AG09319 (cell line): ENCODE results near the gene SLK.

Experiments used
- DNase-seq: peaks from one replicate; pipeline ENCODE4 v3.0.0-alpha.2; 2010; ENCODE audit warnings: low read depth; ENCODE audit errors: extremely low read depth
- CTCF ChIP-seq: IDR thresholded peaks from 2 replicates; pipeline ENCODE4 v1.5.1; 2011; ENCODE audit warnings: low read depth, mild to moderate bottlenecking, inconsistent platforms, low read length, moderate library complexity

Gene SLK

GRCh38 chr10:103954543-103954942 is 12.4 kb upstream of the SLK start:
- no peak for TF ChIP-seq CTCF
- no peak for DNase-seq

- DNase-seq = no peak
- TF ChIP-seq CTCF = no peak
These were observed 7.9 kb upstream of the SLK start for GRCh38 chr10:103958996-103959395.

- no peak for TF ChIP-seq CTCF
- DNase-seq = no peak
These were observed 6.8 kb upstream of the SLK start for GRCh38 chr10:103960103-103960502.

DNA sequence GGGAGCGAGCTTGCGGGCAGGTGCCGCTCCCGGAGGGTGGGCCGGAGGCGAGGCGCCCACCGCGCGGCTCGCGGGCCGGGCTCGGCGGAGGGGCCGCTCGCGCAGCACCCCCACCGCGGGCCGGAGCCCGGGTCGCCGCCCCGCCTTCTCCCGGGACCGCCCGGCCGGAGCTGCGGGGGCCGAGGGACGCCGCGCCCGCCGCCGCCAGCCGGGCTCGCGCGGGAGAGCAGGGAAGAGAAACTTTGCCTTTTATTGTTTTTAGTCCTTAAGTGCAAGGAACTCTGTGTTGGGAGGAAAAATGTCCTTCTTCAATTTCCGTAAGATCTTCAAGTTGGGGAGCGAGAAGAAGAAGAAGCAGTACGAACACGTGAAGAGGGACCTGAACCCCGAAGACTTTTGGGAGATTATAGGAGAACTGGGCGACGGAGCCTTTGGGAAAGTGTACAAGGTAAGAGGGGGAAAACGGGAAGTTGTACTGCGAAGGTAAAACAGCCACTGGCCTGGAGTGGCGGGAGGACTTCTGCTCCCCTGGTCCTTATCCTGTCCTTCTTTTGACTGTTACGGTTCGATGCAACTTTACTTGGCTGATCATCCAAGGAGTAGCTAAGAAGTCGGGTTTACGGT is 620 bp downstream of the SLK start:
- TF ChIP-seq CTCF = no peak
- DNase-seq = no peak

DNA sequence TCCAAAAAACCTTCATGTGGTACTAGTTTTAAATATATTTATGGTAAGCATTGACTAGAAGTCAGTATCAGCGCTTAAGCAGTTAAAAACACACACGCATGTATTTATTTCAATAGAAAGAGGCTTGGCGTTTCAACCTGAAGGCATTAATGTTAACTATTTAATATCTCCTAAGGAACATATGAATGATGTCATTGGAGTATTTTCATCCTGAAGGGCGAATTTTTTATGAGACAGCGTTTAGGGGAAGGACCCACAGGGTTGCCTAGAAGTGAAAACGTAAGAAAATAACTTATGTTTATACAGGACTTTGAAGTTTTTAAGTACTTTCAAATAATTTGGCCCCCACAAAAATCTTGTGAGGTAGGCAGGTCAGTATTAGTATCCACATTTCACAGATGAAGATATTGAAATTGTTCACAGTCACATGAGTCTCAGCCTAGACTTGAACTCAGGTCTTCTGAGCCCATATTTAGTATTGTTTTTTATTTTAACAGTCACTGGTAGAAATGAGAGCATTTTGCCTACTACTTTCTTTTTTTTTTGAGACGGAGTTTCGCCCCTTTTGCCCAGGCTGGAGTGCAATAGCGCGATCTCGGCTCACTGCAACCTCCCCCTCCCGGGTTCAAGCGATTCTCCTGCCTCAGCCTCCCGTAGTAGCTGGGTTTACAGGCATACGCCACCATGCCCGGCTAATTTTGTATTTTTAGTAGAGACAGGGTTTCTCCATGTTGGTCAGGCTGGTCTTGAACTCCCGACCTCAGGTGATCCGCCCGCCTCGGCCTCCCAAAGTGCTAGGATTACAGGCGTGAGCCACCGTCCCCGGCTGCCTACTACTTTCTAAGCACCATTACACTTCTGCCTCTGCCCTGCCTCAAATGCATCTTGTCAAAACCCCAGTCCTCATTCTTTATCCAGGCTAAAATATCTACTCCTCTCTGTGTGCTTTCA is 1.8 kb downstream of the SLK start:
- no peak for DNase-seq

GRCh38 chr10:103969436-103969835 is 2.5 kb downstream of the SLK start:
- no peak for DNase-seq
- no peak for TF ChIP-seq CTCF

More for the DNA sequence above, 1.8 kb downstream of the SLK start:
- TF ChIP-seq CTCF = no peak
